ENCODE measurements around the gene AKNA.

GRCh38 chr9:114401344-114401743 is 13.6 kb upstream of the AKNA start:
- TF ChIP-seq CHD2 (IDR thresholded peaks at IDR 0.05; ENCODE audit: low read length) (no peak), RNF2 (IDR thresholded peaks at IDR 0.05; ENCODE audit: borderline replicate concordance, low read depth, low read length, missing control alignments, poor library complexity, severe bottlenecking) (no peak), KDM5A (IDR thresholded peaks at IDR 0.05; ENCODE audit: low read length) (no peak), CTCF (IDR thresholded peaks at IDR 0.05; ENCODE audit: control extremely low read depth in 1 of 3, insufficient read depth in 1 of 3, low read depth in 1 of 3, low read length in 3 of 3) (no peak)
